B cell (primary cell): ENCODE data around the gene CCHCR1. TPM values are rescaled to one million over a fixed set of nuclear protein-coding genes. Genes with fewer than 3 reads are reported as not detected.

Experiments used
- ATAC-seq: fragments of 200-7000 bp; cut with Tn5 transposase; one replicate; pipeline ENCODE4 v1.10.0; 2021; ENCODE audit warnings: low read depth, mild to moderate bottlenecking, moderate number of reproducible peaks, moderate library complexity
- CTCF ChIA-PET: fragments of 350-600 bp; sonication (Branson Sonifier 250); formaldehyde crosslinking; loops from one replicate; lab custom pipeline; 2021; ENCODE audit warnings: antibody characterized with exemption, inconsistent platforms; lab: Charles Lee
- POLR2A ChIA-PET: fragments of 350-600 bp; sonication (Branson Sonifier 250); formaldehyde crosslinking; loops from one replicate; lab custom pipeline; 2021; ENCODE audit warnings: antibody characterized with exemption; lab: Charles Lee
- DNase-seq: peaks from one replicate; pipeline ENCODE4 v3.0.0; 2013
- H2AFZ ChIP-seq: 2 replicates; pipeline ENCODE4 v1.6.1; 2012; ENCODE audit warnings: mild to moderate bottlenecking, low read depth, low read length; ENCODE audit not compliant: insufficient read depth, poor library complexity, severe bottlenecking
- H3K27ac ChIP-seq, 2 donors: 1 replicate in 1 of 2; 2 replicates in 1 of 2; pipeline ENCODE4 v1.5.1; 2012 to 2013; ENCODE audit warnings: low read length in 2 of 2, mild to moderate bottlenecking in 2 of 2, moderate library complexity in 1 of 2
- H3K27me3 ChIP-seq, 4 experiments: fragments of 200-600 bp in 1 of 4; sonication (generic) in 1 of 4; replicated peaks in 1 of 4; 1 replicate in 2 of 4; 2 replicates in 2 of 4; pipeline versions ENCODE4 v1.6.1 to v1.7.0; 2013 to 2016; ENCODE audit warnings: low read length in 3 of 4, mild to moderate bottlenecking in 2 of 4, mixed read lengths in 1 of 4, moderate library complexity in 1 of 4; ENCODE audit not compliant: insufficient read depth in 4 of 4, control insufficient read depth in 3 of 4; ENCODE audit errors: control extremely low read depth in 1 of 4
- H3K36me3 ChIP-seq, 2 experiments: replicated peaks in 1 of 2; 1 replicate in 1 of 2; 2 replicates in 1 of 2; pipeline versions ENCODE4 v1.6.1 to v1.7.1; 2013; ENCODE audit warnings: low read length in 1 of 2; ENCODE audit not compliant: insufficient read depth in 2 of 2, control insufficient read depth in 1 of 2; ENCODE audit errors: control extremely low read depth in 1 of 2, extremely low read depth in 1 of 2
- H3K4me1 ChIP-seq, 2 donors: fragments of 200-600 bp in 1 of 2; sonication (generic) in 1 of 2; 1 replicate in 1 of 2; 2 replicates in 1 of 2; pipeline versions ENCODE4 v1.5.1 to v1.6.1; 2013 to 2017; ENCODE audit warnings: low read length in 2 of 2; ENCODE audit not compliant: control insufficient read depth in 2 of 2, insufficient read depth in 2 of 2
- H3K4me2 ChIP-seq: replicated peaks from 2 replicates; pipeline ENCODE3; 2012; ENCODE audit warnings: mild to moderate bottlenecking, low read depth, low read length; ENCODE audit not compliant: poor library complexity, severe bottlenecking
- H3K4me3 ChIP-seq, 5 experiments: fragments of 200-600 bp in 1 of 5; sonication (generic) in 1 of 5; 1 replicate in 3 of 5; 2 replicates in 2 of 5; pipeline versions ENCODE4 v1.5.1 to v1.7.0; 2011 to 2016; ENCODE audit warnings: low read length in 4 of 5, mild to moderate bottlenecking in 4 of 5, low read depth in 2 of 5, control low read depth in 1 of 5, moderate library complexity in 1 of 5; ENCODE audit not compliant: insufficient read depth in 1 of 5; ENCODE audit errors: control extremely low read depth in 1 of 5, extremely low read depth in 1 of 5
- H3K79me2 ChIP-seq: fragments of 200-600 bp; sonication (generic); one replicate; pipeline ENCODE4 v1.6.0; 2016; ENCODE audit warnings: low read length; ENCODE audit not compliant: control insufficient read depth, insufficient read depth
- H3K9ac ChIP-seq: fragments of 200-600 bp; sonication (generic); 2 replicates; pipeline ENCODE4 v1.6.1; 2017; ENCODE audit warnings: mild to moderate bottlenecking, low read length, moderate library complexity
- H3K9me3 ChIP-seq, 3 donors: one replicate each; pipeline versions ENCODE4 v1.6.1 to v1.7.1; 2013; ENCODE audit warnings: low read length in 2 of 3; ENCODE audit not compliant: control insufficient read depth in 2 of 3, insufficient read depth in 1 of 3; ENCODE audit errors: control extremely low read depth in 1 of 3
- H4K20me1 ChIP-seq: 2 replicates; pipeline ENCODE4 v1.6.0; 2012; ENCODE audit warnings: mild to moderate bottlenecking, low read length; ENCODE audit not compliant: insufficient read depth, control insufficient read depth, poor library complexity, severe bottlenecking
- H3K27ac Mint-ChIP-seq: one replicate; pipeline ENCODE4 v1.8.0; 2021; ENCODE audit warnings: mixed read lengths
- H3K27me3 Mint-ChIP-seq: one replicate; pipeline ENCODE4 v1.8.0; 2021; ENCODE audit warnings: mixed read lengths
- H3K4me1 Mint-ChIP-seq: one replicate; pipeline ENCODE4 v1.8.0; 2021; ENCODE audit warnings: mixed read lengths
- H3K4me3 Mint-ChIP-seq: one replicate; pipeline ENCODE4 v1.8.0; 2021; ENCODE audit warnings: mixed read lengths
- H3K9me3 Mint-ChIP-seq: one replicate; pipeline ENCODE4 v1.8.0; 2022; ENCODE audit warnings: mixed read lengths; ENCODE audit not compliant: insufficient read depth
- CTCF ChIP-seq: fragments of 200-600 bp; IDR thresholded peaks from one replicate; pipeline ENCODE4 v1.8.0; 2022; ENCODE audit warnings: antibody characterized with exemption, mild to moderate bottlenecking
- EZH2 ChIP-seq: IDR thresholded peaks from 2 replicates; pipeline ENCODE4 v1.6.1; 2012; ENCODE audit warnings: borderline replicate concordance, low read depth, mild to moderate bottlenecking, moderate library complexity, low read length; ENCODE audit not compliant: insufficient read depth, poor library complexity, severe bottlenecking
- WGBS: methylation state at CpG from one replicate; pipeline ENCODE4 v1.1.5; 2013; ENCODE audit warnings: missing lambda C conversion rate; ENCODE audit not compliant: insufficient coverage; 5-methylcytosine and 5-hydroxymethylcytosine counted together
- intact Hi-C: fragments of 100-400 bp; cut with micrococcal nuclease; formaldehyde crosslinking; loops from one replicate; pipeline ENCODE4 v1.10.0; 2022
- polyA plus RNA-seq: library from polyadenylated mRNA; depleted of rRNA; stranded (reverse); fragments of >200 nt; gene quantifications from 2 replicates; pipeline ENCODE4 v1.2.3, GENCODE V29; 2012
- total RNA-seq, 2 donors: library from RNA; stranded (reverse); fragments of 120-200 nt in 1 of 2; gene quantifications; 1 replicate in 1 of 2; 2 replicates in 1 of 2; pipeline versions ENCODE4 v1.2.3 to v1.2.4, GENCODE V29; 2013 to 2022

CCHCR1 gene
- total and polyA plus RNA-seq, 2 donors (not counting 1 experiment from before 2014, with no cell fraction given), result 17.0 to 34.7 TPM

DNA sequence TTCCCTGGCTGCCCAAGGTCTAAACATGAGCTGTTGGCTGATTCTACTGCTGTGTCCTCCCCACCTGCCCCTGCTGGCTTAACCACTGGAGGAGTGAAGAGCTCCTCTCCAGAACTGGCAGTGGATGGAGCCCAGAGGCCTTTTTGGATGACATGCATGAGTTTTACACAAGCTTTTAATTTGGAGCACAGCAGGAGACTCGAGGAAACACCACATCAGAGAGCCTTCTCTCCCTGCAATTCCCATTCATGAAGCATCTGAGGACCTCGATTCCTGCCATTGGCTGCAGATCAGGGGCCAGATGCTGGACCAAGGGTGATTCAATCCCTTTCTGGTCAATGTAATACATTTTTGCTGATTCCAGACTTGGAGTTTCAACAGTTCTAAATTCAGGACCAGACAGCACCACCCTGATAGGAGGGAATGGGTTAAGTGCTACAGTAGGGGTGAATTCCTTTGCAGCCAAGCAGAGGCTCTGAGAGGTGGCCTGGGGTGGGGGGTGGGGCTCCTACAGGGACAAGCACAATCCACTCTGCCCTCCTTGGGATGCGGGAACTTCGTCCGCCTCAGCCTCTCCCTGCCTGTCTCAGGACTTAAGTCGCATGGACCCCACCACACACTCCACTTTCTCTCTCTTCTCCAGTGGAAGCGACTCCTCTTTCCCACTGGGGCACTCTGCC lies 43.6 kb downstream of the CCHCR1 start:
- H3K27me3 ChIP-seq, result peaks cover 0 to 13% (median 3%) of the 10 kb centered on the region in 4 experiments
- Mint-ChIP-seq H3K4me3 (no peak overlapping the region), H3K27me3 (peaks cover 45% of the 10 kb centered on the region), H3K9me3 (no peaks in the 10 kb centered on the region), H3K4me1 (peaks cover 5% of the 10 kb centered on the region), H3K27ac (no peak overlapping the region)
- no peak overlapping the region for H3K27ac ChIP-seq
- H3K4me2 ChIP-seq, result no peak overlapping the region
- ATAC-seq (no peak), DNase-seq (no peak)
- POLR2A ChIA-PET, result no interaction called here
- H3K4me3 ChIP-seq, result no peak overlapping the region
- peaks cover 0 to 6% of the 10 kb centered on the region in 2 donors for H3K4me1 ChIP-seq
- CTCF ChIA-PET, result interaction anchor here (0.6 to 0.7 kb wide), 3 partner anchors 12 to 285 kb away, joined by 3 to 4 read pairs (median 3); no protein-coding TSS in a partner anchor
- no peaks in the 10 kb centered on the region for H3K36me3 ChIP-seq
- H2AFZ ChIP-seq, result no peak overlapping the region
- TF ChIP-seq EZH2 (no peak), CTCF (no peak)
- no peaks in the 10 kb centered on the region for H4K20me1 ChIP-seq
- H3K9ac ChIP-seq, result no peak overlapping the region
- intact Hi-C loops, result no loop called here
- H3K79me2 ChIP-seq, result no peaks in the 10 kb centered on the region
- 58% methylated on average over 5 of the region's 7 CpGs for WGBS
- H3K9me3 ChIP-seq, result no peaks in the 10 kb centered on the region

DNA sequence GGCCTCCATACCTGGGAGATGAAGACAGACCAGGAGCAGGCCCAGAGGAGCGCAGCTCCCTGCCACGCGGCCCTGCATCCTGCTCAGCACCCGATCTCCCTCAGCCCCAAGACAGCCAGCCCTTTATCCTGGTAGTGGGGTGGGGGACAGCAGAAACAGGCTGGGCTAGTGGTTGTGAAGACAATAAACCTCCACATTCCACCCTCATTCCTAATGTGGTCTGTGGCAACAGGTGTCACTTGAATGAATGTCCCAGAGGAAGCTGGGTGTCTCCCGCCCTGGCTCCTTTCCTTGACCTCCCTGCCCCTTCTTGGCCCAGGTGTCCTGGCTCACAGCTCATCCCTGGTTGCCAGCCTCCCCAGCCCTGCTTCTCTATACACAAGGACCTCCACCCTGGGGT lies 45.1 kb downstream of the CCHCR1 start, which contains the start of gene C6orf15:
TSS of gene C6orf15 (minus strand) at position 98 of the 400 bp plus-strand sequence. CDS start at position 78, 20 bp downstream.
- Histone ChIP-seq H3K36me3 (no peaks in the 10 kb centered on the region), H3K79me2 (no peaks in the 10 kb centered on the region), H3K9me3 (no peaks in the 10 kb centered on the region), H3K27me3 (peaks cover 0 to 13% (median 3%) of the 10 kb centered on the region in 4 experiments), H3K27ac (no peak within 1 kb of the TSS), H3K4me2 (no peak within 1 kb of the TSS), H3K9ac (no peak within 1 kb of the TSS), H3K4me1 (peaks cover 0 to 6% of the 10 kb centered on the region in 2 donors), H2AFZ (no peak within 1 kb of the TSS), H4K20me1 (no peaks in the 10 kb centered on the region), H3K4me3 (no peak within 1 kb of the TSS)
- no peak for ATAC-seq
- ChIA-PET POLR2A (no interaction called here), CTCF (interaction anchor here (1.0 to 1.2 kb wide), 3 partner anchors 10 to 254 kb away, joined by 3 to 4 read pairs (median 3); no protein-coding TSS in a partner anchor)
- Mint-ChIP-seq H3K4me1 (peaks cover 5% of the 10 kb centered on the region), H3K9me3 (no peaks in the 10 kb centered on the region), H3K27ac (no peak within 1 kb of the TSS), H3K4me3 (no peak within 1 kb of the TSS), H3K27me3 (peaks cover 41% of the 10 kb centered on the region)
- WGBS, result 82% methylated on average over 1 of the region's 5 CpGs
- DNase-seq, result no peak
- intact Hi-C loops, result no loop called here
- TF ChIP-seq EZH2 (no peak), CTCF (no peak)
